NCI-H82 treated with DMSO at 0.1 percent for 48 hours (cell line): Measurements from ENCODE around the gene METTL25B.

Source experiments
- DNase-seq: peaks from one replicate; lab custom pipeline; 2025; ENCODE audit not compliant: unreplicated experiment; lab: John Stamatoyannopoulos, UW

The METTL25B gene

DNA sequence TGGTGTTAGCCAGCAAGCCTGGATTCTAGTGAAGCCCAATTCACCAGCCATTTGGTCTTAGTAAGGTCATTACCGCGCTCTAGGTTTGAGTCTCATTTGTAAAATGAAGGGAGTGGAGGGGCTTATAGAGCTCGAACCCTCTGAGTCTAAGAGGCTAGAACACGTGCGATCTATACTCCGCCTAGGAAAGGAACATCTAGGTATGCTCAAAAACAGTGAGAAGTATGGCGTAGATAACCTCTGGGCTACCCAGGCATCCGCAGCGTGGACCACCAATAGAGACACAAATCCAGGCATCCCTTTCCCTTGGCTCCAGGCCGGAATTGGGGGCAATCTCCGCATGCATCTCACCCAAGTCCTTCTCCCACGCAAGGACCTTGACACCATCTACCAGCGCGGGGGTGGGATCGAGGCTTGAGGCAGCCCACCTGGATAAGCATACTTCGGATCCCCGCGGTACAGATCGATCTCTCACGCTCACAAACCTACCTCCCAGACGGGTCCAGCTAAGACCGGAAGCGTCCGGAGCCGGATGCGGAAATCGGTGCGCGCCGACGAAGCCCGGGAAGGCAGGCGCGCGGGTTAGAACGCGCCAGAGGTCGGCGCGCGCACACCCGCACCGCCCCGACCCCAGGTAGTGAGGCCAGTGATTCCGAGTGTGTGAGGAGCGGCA is at the start of gene METTL25B:
Gene METTL25B, plus strand, starts transcription at position 544 of the 673 bp plus-strand sequence. CDS start 636 bp downstream, outside the sequence.
- peak; percentile 78 for DNase-seq

DNA sequence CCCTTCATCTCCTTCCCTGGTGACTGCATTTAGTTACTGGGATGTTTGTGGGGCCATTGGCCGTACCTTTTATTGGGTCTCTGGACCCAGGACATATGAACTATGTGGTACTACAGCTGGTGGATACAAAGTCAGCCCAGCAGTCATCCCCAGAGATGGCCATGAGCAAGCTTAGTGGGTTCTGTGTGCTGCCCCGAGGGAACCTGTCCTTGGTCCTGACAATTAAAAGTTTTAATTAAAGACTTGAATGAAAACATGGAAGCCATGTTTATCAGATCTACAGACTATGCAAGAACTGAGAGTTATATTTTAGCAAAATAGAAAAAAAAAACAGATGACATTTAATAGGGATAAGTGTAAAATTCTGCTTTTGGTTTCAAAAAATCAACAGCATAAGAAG is 48.2 kb upstream of the METTL25B start:
- no peak for DNase-seq

DNA sequence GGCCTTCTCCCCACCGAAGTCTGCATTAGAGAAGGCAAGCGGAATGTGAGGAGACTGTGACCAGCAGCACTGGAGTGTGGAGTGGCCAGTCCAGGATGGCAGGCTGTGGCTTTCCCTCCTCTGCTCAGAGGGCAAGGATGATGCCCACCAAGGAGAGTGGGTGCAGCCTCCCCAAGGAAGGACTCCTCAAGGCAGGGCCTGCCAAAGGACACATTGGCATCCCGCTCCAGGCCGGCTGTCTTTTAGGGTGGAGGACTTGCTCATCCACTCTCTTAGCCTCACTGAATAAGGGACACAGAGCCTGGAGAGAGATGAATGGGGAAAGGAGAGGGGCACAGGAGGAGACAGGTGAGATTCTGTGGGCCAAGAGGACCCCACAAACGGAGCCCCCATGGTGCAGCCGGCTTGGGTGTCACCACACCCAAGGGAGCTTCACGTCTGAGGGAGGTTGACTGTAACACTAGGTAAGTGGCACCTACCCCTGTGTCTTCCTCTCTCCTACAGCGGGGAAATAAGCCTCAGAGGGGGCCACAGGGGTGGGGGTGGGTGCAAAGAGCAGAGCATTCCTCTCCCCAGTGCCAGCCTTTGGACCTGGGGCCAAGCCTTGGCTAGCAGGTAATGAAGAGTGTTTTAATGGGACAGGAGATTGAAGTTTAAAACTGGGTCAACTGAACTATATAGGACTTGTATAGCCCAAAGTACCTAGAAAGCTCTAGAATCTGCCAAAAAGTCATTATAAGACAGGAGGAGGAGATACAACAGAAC is 46.9 kb upstream of the METTL25B start:
- no peak for DNase-seq

DNA sequence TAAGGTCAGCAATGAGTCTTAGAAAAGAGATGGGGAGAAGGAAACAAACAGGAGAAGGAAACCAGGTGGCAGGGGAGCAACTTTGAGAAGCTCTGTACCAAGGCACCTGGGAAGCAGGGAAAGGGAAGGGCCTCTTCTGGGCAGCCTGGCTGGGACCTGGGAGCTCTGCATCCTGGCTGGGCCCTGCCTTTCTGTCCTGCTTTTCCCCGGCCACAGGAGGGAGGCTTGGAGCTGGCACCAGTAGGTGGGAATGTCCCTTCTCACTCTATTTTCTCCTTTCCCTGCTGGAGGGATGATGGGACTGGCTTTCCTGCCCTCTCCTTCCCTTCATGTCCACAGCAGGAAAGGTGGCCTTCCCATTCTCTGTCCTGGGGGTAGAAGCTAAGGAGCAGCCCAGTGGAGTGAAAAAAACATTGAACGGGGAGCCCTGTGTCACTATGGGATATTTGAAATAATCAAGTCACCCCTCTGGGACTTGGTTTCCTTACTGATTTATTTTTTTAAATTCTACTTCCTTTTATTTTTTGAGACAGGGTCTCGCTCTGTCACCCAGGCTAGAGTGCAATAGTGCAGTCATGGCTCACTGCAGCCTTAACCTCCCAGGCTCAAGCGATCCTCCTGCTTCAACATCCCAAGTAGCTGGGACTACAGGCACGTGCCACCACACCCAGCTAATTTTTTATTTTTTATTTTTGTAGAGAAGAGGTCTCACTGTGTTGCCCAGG is 45.9 kb upstream of the METTL25B start:
- DNase-seq, result no peak

DNA sequence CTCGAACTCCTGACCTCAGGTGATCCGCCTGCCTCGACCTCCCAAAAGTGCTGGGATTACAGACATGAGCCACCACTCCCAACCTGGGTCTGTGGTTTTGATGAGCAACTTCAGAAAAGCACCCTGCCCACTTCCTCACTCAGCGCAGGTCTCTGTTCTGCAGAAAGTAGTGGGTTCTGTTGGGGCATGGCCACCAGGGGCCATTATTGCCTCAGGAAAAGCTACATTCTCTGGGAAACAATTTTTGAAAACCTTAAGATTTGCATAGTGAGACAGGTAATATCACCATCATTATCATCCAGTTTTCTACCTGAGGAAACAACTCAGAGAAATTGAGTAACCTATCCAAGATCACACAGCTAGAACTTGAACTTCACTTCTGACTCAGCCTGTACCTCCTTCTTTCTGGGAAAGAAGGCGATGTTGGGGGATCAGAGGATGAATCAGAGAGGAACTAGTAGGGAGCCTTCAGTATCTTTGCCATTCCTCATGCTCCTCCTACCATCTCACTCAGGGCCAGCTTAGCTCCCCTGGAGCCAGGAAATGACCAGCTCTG is 44.0 kb upstream of the METTL25B start:
- DNase-seq, result no peak

DNA sequence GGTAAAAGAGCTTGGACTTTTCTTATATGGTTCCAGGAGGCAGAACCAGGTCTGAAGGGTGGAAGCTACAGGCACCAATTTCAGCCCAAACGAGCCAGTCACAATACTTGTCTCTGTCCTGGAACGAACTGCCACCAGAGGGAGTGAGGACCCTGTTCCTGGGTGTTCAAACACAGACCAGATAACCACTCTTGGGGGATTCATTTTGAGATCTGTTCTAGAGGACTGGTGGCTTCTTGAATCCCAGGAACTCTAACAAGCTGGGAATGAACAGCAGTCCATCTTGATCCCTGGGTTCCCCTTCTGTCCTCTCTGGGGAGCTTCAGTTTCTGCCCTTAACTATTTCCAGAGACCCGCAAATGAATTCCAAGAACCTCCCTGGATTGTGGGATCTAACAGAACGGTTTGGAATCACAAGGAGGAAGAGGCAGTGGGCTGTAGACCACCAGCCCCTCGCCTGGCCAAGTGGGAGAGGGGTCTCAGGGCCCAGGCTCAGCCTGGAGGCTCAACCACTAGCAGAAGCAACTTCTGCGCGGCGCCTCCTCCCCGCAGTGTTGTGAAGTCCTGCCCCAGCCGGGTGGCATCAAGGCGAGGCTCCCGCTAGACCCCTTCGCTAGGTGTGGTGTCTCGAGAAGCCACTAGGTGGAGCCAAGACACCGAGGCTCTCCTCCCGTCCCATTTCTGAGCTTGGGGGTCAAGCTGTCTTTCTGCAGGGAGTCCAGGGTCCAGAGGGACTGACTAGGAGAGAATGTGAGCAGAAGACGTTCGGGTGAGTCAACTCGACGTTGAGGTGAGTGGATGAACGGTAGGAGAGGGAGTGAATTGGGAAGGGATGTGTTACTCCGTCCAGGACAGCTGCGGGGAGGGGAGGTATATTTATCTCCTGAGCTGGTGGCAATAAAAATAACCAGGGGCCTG is 39.0 kb upstream of the METTL25B start:
- DNase-seq, result peak; percentile 85

DNA sequence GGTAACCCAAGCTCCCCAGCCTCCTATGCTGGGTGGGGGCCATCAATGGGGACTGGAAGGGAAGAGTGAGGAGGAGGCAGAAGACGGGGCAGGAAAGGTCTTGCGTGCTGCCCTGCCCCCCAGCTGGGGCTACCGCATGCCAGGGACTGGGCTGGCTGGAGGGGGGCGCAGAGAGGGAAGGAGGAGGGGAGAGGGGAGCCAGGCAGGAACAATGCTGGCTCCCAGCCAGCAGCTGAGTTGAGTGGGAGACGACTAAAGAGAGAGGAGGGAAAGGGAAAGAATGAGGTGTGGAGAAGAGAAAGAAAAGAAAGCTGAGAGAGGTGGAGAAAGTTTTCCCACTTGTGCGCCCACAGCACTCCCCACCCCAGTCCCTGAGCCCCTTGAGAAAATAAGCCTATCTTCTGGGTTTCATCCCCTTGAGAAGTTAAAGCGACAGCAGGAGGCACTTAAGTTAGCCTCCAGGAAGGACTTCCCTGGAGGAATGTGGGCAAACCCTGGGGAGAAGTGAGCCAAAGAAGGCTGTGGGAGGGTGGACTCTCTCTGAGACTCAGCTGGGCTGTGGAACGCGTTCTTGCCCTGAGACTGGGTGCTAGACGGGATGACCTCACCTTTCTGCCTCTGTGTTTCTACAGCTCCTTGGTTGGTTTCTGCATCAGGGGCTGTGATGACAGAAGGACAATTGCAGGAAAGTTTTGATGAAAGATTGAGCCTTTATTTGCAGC is 38.2 kb upstream of the METTL25B start:
- DNase-seq, result no peak

DNA sequence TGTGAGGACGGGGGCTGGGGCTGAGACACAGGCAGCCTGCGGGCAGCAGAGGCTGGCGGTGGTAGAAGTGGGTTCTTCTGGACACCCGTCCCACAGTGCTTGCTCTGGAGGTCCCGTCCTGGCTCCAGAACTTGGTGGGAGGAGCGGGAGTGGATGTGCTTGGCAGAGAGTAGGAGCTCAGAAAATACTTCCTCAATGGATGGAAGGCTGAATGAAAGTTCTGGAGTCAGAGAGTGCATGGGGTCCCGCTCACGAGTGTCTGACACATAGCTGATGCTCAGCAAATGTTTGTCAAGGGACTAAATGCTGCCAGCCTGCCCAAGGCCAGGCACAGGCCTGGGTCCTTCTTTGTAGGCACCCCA is 37.6 kb upstream of the METTL25B start:
- no peak for DNase-seq

DNA sequence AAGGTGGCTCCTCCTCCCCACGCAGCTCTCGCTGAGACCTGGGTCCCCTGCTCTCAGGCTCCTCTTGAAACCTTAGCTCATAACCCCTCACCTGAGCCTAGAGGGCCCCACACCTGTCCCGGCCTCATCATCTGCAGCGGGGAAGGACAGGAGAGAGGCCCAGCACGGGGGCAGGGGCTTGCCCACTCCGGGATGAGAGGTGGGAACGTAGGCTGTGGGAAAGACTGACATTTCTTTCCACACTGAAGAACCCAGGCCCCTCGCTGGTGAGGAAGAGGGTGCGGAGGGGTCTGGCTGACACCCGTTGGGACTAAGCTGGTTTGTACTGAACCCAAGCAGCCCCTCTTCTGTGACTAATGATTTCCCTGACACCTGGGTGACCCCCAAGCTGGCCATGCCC is 37.1 kb upstream of the METTL25B start:
- no peak for DNase-seq

DNA sequence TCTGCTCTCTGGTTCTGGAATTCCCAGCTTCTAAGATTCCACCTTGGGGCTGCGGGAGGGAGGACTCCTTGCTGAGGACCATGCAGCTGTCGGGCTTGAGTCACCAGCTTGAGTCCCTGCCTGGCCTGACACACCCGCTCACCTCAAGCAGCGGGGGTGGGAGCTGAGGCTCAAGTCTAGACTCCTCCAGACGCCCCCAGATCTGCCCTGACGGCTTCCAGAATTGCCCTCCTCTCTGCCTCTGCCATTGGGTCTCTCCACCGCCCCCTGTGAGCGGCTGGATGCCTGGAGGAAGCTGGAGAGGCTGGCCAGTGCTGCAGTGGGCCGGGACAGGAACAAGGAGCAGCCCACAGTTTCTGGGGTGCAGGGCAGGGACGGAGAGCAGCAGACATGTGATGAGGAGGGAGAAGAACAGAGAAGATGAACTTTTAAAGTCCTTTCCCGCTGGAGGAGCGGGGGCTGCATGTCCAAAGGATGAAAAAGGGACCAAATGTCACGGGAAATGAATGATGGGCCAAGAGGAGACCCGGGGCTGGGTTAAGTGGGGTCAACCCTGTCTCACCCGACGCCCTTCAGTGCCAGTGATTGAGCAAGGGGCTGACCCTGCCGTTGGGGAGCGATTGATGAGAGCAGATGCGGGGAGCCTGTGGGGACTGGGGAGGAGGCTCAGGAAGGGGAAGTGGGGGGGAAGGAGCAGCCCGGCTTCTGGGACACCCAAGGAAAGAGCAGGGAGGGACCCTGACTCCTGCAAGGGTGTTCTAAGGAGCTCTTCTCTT is 36.4 kb upstream of the METTL25B start:
- DNase-seq, result no peak

DNA sequence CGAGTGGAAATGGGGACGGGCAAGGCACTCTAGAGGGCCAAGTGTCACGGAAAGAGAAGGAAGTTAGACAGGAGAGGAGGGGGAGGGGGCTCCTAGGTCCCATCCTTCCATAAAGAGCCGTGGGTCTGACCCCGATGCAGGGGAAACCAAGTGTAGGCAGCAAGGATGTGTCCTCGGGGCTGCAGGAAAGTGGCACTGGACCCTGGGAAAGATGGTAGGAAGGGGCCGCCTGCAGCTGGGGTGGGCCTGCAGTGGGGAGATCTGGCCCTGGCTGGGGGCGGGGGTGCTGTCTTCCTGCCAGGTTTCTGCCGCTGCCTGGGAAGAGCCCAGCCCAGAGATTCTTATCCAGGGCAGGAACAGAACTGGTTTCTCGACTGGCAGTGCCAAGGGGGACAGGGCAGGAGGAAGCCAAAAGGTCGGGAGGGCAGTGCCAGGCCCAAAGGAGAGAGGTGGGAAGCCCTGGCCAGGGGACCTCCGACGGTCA is 35.8 kb upstream of the METTL25B start:
- no peak for DNase-seq

DNA sequence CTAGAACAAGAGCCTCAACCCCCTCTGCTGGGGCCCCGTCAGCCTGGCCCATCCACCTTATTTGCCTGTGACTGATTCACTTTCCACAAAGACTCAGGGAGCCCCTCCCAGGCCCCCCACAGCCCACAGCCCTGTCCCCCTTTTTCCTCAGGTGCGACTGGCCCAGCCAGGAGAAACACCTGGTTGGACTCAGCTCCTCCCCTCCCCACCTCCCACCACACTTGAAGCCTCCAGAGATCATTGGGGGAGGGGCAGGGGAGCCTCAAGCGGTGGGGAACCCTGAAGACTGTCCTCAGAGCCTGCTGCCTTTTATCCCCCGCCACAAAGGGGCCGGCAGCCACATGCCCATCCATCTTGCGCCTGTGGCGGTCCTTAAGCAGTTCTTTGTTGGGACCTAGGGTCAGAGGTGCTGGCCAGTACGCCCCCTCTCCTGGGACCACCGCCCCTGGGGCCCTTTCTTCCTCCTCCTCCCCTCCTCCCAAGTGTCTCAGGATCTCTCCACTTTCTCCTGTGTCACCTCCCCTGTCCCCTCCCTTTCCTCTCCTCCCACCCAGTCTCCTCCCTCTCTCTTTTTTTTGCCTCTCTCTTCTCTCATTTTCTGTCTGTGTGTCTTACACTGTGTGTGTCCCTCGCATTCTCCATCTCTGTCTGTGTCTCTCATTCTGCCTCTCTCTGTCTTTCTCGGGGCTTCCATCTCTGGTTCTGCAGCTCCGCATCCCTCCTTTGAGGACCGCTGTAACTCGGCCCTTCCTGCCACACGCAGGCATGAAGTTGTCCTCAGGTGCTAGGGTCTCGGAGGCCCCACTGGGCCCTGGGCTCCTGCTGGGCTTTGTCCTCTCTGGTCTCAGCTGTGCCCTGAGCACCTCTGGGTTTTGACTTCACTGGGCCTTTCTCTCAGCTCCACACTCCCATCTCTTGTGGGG is 35.1 kb upstream of the METTL25B start:
- peak; percentile 33 for DNase-seq

DNA sequence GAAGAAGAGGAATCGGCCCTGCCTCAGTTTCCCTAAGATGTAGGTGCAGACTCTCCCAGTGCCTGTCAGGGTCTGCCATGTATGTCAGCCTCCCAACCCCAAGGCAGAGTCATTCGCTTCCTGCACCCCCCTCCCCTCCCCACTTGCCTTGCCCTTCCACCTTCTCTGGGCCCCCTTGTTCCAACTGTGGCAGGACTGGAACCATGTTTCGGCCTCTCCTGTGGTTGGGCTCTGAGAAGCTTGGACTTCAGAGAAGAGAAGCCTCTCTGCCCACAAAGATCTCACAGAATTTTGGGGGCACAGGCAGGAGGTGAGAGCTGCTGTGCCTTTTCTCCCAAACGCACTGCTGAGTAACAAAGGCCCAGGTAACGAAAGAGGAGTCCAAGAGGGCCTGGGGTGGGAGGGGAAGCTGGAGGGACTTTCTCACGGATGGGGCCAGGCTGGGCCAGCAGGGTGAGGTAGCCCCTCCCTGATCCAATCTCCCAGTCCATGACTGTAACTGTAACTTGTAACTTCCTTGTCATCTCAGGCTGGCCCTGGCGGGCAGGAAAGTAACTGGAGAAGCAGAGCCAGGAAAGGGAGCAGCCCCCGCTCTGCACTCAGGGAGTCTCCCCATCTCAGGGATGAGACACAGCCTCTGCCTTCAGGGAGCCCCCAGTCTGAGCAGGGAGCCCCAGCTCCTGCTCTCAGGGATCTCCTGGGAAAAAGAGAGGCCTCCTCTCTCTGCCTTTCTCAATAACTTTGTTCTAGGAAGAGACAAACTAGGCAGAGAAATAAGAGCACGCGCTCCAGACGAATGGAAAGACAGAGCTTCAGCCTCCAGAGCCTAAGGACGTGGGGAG is 34.2 kb upstream of the METTL25B start:
- no peak for DNase-seq

DNA sequence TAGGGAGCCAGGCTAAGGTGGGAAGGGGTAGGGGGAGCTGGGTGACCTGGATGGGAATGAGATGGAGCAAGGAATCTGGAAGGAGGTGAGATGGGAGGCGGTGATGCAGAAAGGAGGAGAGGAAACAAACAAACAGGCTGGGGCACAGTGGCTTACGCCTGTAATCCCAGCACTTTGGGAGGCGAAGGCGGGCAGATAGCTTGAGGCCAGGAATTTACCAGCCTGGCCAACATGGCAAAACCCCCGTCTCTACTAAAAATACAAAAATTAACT is 33.6 kb upstream of the METTL25B start:
- no peak for DNase-seq

DNA sequence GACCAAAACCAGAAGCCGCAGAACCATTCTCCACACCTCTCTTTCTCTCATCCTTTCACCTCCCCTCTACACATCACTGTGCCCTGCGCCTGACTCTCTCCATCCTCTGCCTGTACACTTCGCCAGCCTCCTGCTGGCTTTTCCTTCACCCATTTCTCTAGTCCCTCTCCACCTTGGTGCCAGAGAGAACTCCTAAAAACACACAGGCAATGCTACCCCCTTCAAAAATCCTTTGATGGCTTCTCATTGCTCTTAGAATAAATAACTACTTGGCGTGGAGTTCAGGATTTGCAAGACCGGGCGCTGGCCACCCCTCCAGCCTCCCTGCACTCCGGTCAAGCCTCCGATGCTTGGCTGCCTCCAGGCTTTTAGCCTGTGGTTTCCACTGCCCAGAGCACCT is 31.5 kb upstream of the METTL25B start:
- no peak for DNase-seq

DNA sequence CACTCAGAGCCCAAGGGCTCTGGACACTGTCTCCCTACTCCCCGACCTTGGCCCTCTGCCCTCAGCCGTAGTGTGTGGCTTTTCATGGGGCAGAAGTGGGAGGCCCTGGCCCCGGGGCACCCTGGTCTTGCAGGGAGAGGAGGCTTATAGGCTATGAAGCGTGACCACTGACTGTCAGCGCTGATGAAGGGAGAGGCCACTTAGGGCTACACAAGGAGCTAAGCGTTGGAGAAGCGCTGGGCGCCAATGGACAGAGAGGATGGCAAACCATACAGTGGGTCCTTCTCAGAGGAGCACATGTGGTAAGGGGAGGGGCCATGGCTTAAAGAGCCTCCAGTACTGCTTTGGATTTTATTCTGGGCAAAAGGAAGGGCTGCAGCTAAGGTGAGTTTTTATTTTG is 30.8 kb upstream of the METTL25B start:
- peak; percentile 30 for DNase-seq

DNA sequence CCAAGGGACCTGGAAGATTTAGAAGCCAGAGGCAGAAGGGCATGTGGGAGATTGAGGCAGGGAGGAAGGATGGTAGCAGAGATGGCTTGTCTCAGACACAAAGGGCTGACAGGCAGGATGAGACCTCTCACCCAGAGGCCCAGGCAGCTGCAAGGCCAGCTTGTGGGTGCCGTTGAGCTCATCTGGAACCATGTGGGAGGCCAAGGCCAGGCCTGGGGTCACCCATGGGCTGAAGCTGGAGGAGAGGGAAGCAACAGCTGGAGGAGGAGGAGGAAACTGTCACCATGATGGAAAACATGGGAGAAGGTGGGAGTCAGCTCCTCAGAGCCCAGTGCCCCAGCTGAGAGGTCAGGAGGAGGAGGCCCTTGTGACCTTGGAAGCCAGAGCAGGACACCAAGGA is 29.3 kb upstream of the METTL25B start:
- no peak for DNase-seq
